NT2/D1 (cell line): ENCODE data around the gene HK1.
"Not testable (repeated sequence)": the region's sequence is repeated elsewhere in the genome, so short reads cannot be mapped to it uniquely, and the experiment has no call there.

Source experiments
- DNase-seq: peaks from one replicate; pipeline ENCODE4 v3.0.0-alpha.2; 2011; ENCODE audit warnings: low read depth, low spot score
- H3K27me3 ChIP-seq: 2 replicates; pipeline ENCODE4 v1.6.0; 2011; ENCODE audit warnings: mild to moderate bottlenecking; ENCODE audit not compliant: insufficient read length, insufficient read depth
- H3K36me3 ChIP-seq: 2 replicates; pipeline ENCODE4 v1.6.1; 2011; ENCODE audit warnings: mild to moderate bottlenecking, low read length, mixed read lengths; ENCODE audit not compliant: insufficient read depth, insufficient read length
- H3K4me1 ChIP-seq: 2 replicates; pipeline ENCODE4 v1.5.1; 2011; ENCODE audit not compliant: insufficient read depth, insufficient read length
- H3K4me3 ChIP-seq: 2 replicates; pipeline ENCODE4 v1.5.1; 2011; ENCODE audit warnings: low read depth; ENCODE audit not compliant: insufficient read length
- H3K9ac ChIP-seq: 2 replicates; pipeline ENCODE4 v1.6.0; 2011; ENCODE audit warnings: low read depth; ENCODE audit not compliant: insufficient read length
- H3K9me3 ChIP-seq: 2 replicates; pipeline ENCODE4 v1.5.1; 2011; ENCODE audit warnings: mild to moderate bottlenecking, low read length; ENCODE audit not compliant: insufficient read depth
- SUZ12 ChIP-seq: IDR thresholded peaks from 2 replicates; pipeline ENCODE4 v1.6.1; 2011; ENCODE audit not compliant: insufficient read length, insufficient read depth; ENCODE audit errors: extremely low read depth
- YY1 ChIP-seq: IDR thresholded peaks from 2 replicates; pipeline ENCODE4 v1.6.1; 2011; ENCODE audit not compliant: insufficient read length, insufficient read depth
- ZNF274 ChIP-seq: IDR thresholded peaks from 2 replicates; pipeline ENCODE4 v1.6.1; 2011; ENCODE audit warnings: mild to moderate bottlenecking, low read depth, low read length

HK1 gene

GRCh38 chr10:69327463-69328379 is 49.4 kb downstream of the HK1 start:
- Histone ChIP-seq H3K9ac (peak overlapping the region; percentile 65), H3K4me1 (peaks cover 10% of the 10 kb centered on the region), H3K36me3 (peaks cover 24% of the 10 kb centered on the region), H3K9me3 (no peaks in the 10 kb centered on the region), H3K27me3 (no peaks in the 10 kb centered on the region), H3K4me3 (no peak overlapping the region)
- no peak for TF ChIP-seq YY1
- no peak for TF ChIP-seq ZNF274
- TF ChIP-seq SUZ12, result no peak
- DNase-seq, result no peak

GRCh38 chr10:69328380-69328735 is 50.1 kb downstream of the HK1 start:
- Histone ChIP-seq H3K4me3 (no peak overlapping the region), H3K27me3 (no peaks in the 10 kb centered on the region), H3K4me1 (peaks cover 14% of the 10 kb centered on the region), H3K9ac (peak overlapping the region; percentile 65), H3K9me3 (no peaks in the 10 kb centered on the region), H3K36me3 (peaks cover 27% of the 10 kb centered on the region)
- TF ChIP-seq ZNF274 (no peak), SUZ12 (no peak), YY1 (no peak)
- no peak for DNase-seq

- Histone ChIP-seq H3K36me3 (peaks cover 27% of the 10 kb centered on the region), H3K4me1 (peaks cover 14% of the 10 kb centered on the region)
Observed at GRCh38 chr10:69328888-69329287, 50.6 kb downstream of the HK1 start.

GRCh38 chr10:69329721-69330178 is 51.5 kb downstream of the HK1 start:
- Histone ChIP-seq H3K4me1 (peaks cover 18% of the 10 kb centered on the region), H3K36me3 (peaks cover 29% of the 10 kb centered on the region), H3K9ac (peak overlapping the region; percentile 26), H3K4me3 (no peak overlapping the region), H3K27me3 (no peaks in the 10 kb centered on the region), H3K9me3 (no peaks in the 10 kb centered on the region)
- no peak for TF ChIP-seq SUZ12
- TF ChIP-seq ZNF274, result no peak
- no peak for TF ChIP-seq YY1
- DNase-seq, result peak; percentile 91

More at GRCh38 chr10:69328888-69329287, 50.6 kb downstream of the HK1 start:
- not testable (repeated sequence) for H3K27me3 ChIP-seq, DNase-seq, H3K4me3 ChIP-seq, H3K9ac ChIP-seq, H3K9me3 ChIP-seq

GRCh38 chr10:69331161-69331560 is 52.9 kb downstream of the HK1 start:
- H3K9me3 ChIP-seq, result no peaks in the 10 kb centered on the region
- peaks cover 25% of the 10 kb centered on the region for H3K4me1 ChIP-seq
- no peak for DNase-seq
- no peak overlapping the region for H3K4me3 ChIP-seq
- no peak overlapping the region for H3K9ac ChIP-seq
- no peaks in the 10 kb centered on the region for H3K27me3 ChIP-seq
- peaks cover 39% of the 10 kb centered on the region for H3K36me3 ChIP-seq
- TF ChIP-seq ZNF274, result no peak
- TF ChIP-seq YY1, result no peak
- no peak for TF ChIP-seq SUZ12

GRCh38 chr10:69332278-69333010 is 54.1 kb downstream of the HK1 start:
- TF ChIP-seq SUZ12 (no peak), YY1 (no peak), ZNF274 (no peak)
- DNase-seq, result no peak
- Histone ChIP-seq H3K4me3 (no peak overlapping the region), H3K4me1 (peaks cover 29% of the 10 kb centered on the region), H3K9me3 (no peaks in the 10 kb centered on the region), H3K27me3 (no peaks in the 10 kb centered on the region), H3K36me3 (peaks cover 39% of the 10 kb centered on the region), H3K9ac (peak overlapping the region; percentile 38)

GRCh38 chr10:69333205-69333604 is 54.9 kb downstream of the HK1 start:
- Histone ChIP-seq H3K9ac (peak overlapping the region; percentile 21), H3K27me3 (no peaks in the 10 kb centered on the region), H3K36me3 (peaks cover 33% of the 10 kb centered on the region), H3K4me3 (no peak overlapping the region), H3K9me3 (no peaks in the 10 kb centered on the region), H3K4me1 (peaks cover 29% of the 10 kb centered on the region)
- TF ChIP-seq YY1 (no peak), SUZ12 (no peak), ZNF274 (no peak)
- DNase-seq, result no peak

- DNase-seq, H3K9me3 ChIP-seq, H3K27me3 ChIP-seq, H3K4me3 ChIP-seq: not testable (repeated sequence)
- Histone ChIP-seq H3K36me3 (peaks cover 30% of the 10 kb centered on the region), H3K9ac (peak overlapping the region; percentile 74), H3K4me1 (peaks cover 30% of the 10 kb centered on the region)
Observed at GRCh38 chr10:69333865-69334301, 55.6 kb downstream of the HK1 start.
